Stimulated activated CD4-positive, alpha-beta T cell treated with anti-CD3 and anti-CD28 coated beads, Interleukin-1b, Interleukin-23, amount 100 ng/mL, for 24 hours (primary cell): ENCODE results near the gene TMEM208.

ENCODE experiments used
- DNase-seq, 4 experiments: peaks; one replicate each; pipeline ENCODE4 v3.0.0-alpha.2; 2020; ENCODE audit warnings: low read depth in 4 of 4, low spot score in 1 of 4

The TMEM208 gene

DNA sequence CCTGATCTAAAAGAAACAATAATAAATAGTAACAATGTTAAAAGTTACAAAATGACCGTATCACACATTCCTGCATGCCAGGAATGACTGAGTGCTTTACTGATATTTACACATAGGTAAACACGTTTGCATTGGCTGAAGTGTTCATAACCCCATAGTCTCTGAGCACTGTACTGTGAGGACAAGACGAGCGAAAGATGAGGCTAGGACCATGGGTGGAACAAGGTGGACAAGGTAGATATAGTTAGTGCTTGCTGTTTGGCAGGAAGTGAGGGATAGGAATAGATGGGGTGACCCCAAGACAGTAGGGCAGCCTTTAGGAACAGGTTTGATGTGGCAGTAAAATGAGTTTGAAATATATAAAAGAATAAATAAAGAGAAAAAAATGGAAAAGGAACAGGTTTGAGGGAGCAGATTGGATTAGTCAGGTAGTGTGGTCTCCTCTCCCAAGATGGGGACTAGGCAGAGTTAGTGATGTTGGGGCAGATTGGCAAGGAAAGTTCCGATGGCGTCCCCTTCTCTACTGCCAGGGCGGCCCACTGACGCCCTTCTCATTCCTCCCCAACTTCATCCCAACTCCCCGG, 35.4 kb upstream of the TMEM208 start:
- DNase-seq, result no peak

GRCh38 chr16:67191995-67192681, 34.8 kb upstream of the TMEM208 start, which contains the start of gene E2F4:
Gene E2F4, plus strand, starts transcription at chr16:67192155. Its CDS starts 73 bp downstream, at chr16:67192228.
- peak; percentile 63 to 86 (median 74) for DNase-seq

DNA sequence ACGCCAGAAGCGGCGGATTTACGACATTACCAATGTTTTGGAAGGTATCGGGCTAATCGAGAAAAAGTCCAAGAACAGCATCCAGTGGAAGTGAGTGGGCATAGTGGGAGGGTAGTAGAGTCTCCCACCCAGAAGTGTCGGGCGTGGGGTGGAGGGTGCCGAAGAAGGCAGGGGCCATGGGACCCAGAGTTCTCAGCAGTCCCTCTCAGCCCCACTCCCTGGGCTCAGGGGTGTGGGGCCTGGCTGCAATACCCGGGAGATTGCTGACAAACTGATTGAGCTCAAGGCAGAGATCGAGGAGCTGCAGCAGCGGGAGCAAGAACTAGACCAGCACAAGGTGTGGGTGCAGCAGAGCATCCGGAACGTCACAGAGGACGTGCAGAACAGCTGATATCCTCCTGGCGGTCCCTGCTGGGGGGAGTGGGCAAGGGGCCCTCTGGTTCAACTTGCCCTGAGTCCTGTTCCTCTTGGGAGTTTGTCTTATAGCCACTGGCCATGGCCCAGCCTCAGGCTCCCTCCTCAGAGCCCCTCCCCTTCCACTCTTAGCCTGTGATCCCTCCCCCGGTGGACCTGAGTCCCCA, 34.1 kb upstream of the TMEM208 start:
- DNase-seq, result no peak

GRCh38 chr16:67193536-67193935, 33.4 kb upstream of the TMEM208 start:
- DNase-seq, result no peak

DNA sequence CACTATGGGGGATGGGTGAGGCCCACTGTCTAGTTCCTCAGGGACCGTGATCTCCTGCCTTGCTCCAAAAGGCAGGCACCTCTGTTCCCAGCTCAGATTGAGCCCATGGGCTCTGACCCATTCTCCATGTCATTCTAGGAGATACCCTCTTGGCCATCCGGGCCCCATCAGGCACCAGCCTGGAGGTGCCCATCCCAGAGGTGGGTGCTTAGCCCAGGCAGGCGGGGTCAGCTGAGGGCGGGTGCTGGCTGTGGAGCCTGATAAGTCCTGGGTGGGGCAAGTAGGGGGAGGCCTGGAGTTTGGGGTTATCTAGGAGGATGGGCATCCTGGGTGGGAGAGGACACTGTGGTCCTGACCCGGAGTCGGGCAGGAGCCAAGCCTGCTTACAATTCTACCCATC, 32.7 kb upstream of the TMEM208 start:
- DNase-seq, result no peak

DNA sequence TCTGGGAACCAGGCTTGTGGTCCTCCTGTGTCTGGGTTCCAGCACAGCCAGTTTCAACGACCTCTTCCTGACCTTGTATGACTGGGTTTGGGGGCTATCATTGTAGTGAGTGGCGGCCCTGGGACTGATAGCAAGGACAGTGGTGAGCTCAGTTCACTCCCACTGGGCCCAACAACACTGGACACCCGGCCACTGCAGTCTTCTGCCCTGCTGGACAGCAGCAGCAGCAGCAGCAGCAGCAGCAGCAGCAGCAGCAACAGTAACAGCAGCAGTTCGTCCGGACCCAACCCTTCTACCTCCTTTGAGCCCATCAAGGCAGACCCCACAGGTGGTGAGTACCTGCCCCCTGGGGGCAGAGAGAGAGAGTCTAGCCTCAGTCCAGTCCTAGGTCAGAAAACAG, 31.3 kb upstream of the TMEM208 start:
- DNase-seq, result no peak

DNA sequence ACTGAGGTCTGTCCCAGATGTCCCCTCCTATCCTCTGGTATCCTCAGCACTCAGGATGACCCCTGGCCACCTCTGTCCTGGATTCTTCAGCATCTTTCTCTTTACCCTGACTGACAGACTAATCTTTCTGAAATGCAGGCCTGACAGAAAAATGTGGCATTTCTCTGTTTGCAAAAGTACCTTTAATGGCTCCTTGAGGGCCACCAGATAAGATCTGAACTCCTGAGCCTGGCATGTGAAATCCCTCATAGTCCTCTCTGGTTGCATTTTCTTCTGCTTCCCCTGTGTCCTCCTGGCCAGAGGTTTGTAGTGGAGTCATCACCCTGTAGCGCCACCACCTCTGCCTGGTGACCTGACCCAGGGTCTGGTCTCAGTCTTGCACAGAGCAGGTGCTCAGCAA, 30.0 kb upstream of the TMEM208 start:
- DNase-seq, result no peak

GRCh38 chr16:67197704-67198103, 29.2 kb upstream of the TMEM208 start:
- DNase-seq, result no peak

- no peak for DNase-seq
Observed at GRCh38 chr16:67198238-67198734, 28.6 kb upstream of the TMEM208 start.

GRCh38 chr16:67199011-67199807, 27.7 kb upstream of the TMEM208 start, which contains the start of gene ELMO3:
Gene ELMO3, plus strand, starts transcription at chr16:67199131. Its CDS starts 196 bp downstream, at chr16:67199327.
- DNase-seq, result no peak

DNA sequence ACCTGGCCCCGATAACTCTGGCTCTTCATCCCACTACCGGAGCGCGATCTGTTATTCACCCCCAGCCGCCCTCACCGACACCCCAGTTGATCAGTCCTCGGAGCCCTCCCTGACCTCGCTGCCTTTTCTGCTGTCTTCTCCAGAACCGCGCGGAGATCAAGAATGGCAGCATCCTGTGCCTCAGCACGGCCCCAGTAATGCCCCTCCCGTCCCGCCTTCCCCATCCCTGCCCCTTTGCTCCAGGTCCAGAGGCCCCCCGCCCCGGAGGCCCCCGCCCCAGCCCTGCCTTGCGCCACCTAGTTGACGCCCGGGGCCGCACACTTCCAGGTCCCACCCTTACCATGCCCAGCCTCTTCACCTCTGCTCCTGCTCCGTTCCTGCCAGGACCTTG, 27.1 kb upstream of the TMEM208 start:
- no peak for DNase-seq

DNA sequence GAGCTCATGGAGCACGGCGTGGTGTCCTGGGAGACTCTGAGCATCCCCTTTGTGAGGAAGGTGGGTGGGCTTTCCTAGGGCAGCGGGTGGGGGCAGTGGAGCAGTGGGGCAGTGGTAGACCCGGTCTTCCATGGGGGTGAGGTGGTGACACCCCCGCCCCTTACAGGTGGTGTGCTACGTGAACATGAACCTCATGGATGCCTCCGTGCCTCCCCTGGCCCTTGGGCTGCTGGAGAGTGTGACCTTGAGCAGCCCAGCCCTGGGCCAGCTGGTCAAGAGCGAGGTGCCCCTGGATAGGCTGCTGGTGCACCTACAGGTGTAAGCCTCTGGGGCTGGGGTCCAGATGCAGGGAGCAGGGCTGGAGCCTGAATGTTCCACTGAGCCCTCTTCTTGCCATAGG, 26.4 kb upstream of the TMEM208 start:
- DNase-seq, result no peak

DNA sequence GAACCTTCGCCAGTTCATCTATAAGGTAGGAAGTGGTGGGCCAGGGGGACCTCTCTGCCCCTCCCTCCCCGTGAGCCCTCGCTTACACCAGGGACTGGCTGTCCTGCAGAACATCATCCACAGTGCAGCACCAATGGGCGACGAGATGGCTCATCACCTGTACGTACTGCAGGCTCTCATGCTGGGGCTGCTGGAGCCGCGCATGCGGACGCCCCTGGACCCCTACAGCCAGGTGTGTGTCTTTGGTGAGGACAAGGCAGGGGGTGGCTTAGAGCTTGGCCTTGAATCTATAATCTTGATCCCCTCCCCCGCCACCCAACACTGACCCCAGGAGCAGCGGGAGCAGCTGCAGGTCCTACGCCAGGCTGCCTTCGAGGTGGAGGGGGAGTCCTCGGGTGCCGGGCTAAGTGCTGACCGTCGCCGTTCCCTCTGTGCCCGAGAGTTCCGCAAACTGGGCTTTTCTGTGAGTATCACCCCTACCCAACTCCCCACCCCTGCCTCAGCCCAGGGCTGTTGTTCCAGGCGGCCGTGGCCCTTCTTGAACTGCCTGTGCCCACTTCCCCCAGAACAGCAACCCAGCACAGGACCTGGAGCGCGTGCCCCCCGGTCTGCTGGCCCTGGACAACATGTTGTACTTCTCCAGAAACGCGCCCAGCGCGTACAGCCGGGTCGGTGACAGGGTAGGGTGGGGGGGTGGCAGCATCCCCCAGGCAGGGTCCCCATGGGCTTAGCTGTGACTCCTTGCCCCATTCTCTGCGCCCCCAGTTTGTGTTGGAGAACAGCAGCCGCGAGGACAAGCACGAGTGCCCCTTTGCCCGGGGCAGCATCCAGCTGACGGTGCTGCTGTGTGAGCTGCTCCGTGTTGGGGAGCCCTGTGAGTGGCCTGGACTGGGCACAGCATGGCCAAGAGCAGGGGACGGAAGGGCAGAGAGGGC, 25.3 kb upstream of the TMEM208 start:
- no peak for DNase-seq

- DNase-seq, result no peak
Observed at GRCh38 chr16:67202426-67202825, 24.5 kb upstream of the TMEM208 start.

DNA sequence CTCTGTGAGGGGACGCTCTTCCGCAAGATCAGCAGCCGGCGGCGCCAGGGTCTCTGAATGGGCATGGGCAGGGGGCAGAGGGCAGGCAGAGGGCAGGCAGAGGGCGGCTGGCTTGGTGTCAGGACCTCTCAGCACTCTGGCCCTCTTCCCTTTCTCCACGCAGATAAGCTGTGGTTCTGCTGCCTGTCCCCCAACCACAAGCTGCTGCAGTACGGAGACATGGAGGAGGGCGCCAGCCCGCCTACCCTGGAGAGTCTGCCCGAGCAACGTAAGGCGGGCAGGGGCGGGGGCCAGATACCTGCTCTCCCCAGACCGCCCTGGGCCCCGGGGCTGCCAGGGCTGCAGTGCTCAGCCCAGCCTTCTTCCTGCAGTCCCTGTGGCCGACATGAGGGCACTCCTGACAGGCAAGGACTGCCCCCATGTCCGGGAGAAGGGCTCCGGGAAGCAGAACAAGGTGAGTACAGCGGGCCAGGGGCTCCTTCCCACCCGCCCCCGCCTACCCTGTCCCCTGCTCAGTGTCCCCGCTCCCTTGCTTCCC, 23.9 kb upstream of the TMEM208 start:
- DNase-seq, result no peak

DNA sequence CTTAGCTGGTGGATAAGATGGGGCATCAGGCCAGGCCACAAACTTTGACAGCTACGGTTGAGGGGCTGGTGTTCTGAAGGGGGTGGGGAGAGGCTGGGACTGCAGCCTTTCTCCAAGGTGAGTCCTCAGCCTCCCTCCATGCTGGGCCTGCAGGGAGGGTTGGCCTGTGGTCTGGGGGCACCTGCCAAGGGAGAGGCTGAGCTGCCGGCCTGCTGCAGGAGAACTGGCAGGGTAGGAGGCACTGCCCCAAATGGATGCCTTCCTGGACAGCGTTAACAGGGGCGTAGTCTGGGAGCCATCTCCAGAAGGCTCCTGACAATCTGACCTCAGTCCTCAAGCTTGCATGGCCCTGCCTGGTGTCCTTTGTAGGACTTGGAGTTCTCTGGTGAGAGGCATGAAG, 22.9 kb upstream of the TMEM208 start:
- DNase-seq, result no peak

DNA sequence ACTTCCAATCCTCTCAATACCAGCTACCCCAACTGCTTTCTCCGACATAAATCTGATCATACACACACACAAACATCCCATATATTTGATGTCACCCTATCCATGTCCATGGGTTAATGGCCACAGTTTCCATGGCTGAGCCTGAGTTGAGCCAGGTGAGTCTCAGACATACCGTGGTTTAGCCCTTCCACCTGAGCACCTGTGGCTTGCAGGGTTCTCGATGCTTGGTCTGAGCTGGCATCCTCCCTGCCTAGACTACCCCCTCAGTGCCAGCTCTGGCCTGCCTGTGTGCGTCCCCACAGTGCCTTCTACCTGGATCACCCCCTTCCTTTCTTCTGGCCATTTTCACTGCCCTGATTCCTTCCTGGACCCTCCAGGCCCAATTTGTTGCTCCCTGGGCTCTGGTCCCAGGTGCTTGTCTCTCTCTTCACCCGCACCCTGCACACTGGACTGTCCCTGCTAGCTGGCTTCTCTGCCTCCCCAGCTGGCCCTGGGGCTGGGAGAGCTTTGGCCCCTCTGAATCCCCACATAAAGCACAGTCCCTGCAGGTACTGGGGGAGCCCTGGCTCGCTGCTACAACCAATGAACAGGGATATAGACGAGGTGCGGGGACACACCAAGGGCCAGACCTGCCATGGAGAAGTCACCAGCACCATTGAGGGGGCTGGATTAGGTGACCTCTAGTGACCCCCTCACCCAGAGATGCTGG, 20.6 kb upstream of the TMEM208 start:
- no peak for DNase-seq

GRCh38 chr16:67206838-67207248, 20.1 kb upstream of the TMEM208 start:
- DNase-seq, result no peak

- DNase-seq, result no peak
Observed at GRCh38 chr16:67207249-67208091, 19.5 kb upstream of the TMEM208 start.
